IPS-11a (cell line): Measurements from ENCODE around the gene LRTM2.

Source experiments
- H3K4me3 ChIP-seq: one replicate; pipeline ENCODE4 v1.5.1; 2013; ENCODE audit warnings: low read depth, low read length, control low read depth

LRTM2 gene

GRCh38 chr12:1864456-1864855 is 44.1 kb downstream of the LRTM2 start:
- H3K4me3 ChIP-seq: no peak overlapping the region

- H3K4me3 ChIP-seq: no peak overlapping the region
Observed at GRCh38 chr12:1864867-1865266, 44.5 kb downstream of the LRTM2 start.

GRCh38 chr12:1865284-1865866 is 45.0 kb downstream of the LRTM2 start:
- H3K4me3 ChIP-seq: no peak overlapping the region

GRCh38 chr12:1869145-1869544 is 48.8 kb downstream of the LRTM2 start:
- H3K4me3 ChIP-seq: no peak overlapping the region

- H3K4me3 ChIP-seq: no peak overlapping the region
Observed at GRCh38 chr12:1870086-1870485, 49.7 kb downstream of the LRTM2 start.

- H3K4me3 ChIP-seq: no peak overlapping the region
Observed at GRCh38 chr12:1870998-1871917, 50.9 kb downstream of the LRTM2 start.

GRCh38 chr12:1872001-1872400 is 51.6 kb downstream of the LRTM2 start:
- no peak overlapping the region for H3K4me3 ChIP-seq

GRCh38 chr12:1872448-1872847 is 52.1 kb downstream of the LRTM2 start:
- H3K4me3 ChIP-seq: no peak overlapping the region

- H3K4me3 ChIP-seq: no peak overlapping the region
Observed at GRCh38 chr12:1873531-1874510, 53.5 kb downstream of the LRTM2 start.

- no peak overlapping the region for H3K4me3 ChIP-seq
Observed at GRCh38 chr12:1875608-1876007, 55.2 kb downstream of the LRTM2 start.

GRCh38 chr12:1876086-1876485 is 55.7 kb downstream of the LRTM2 start:
- no peak overlapping the region for H3K4me3 ChIP-seq

GRCh38 chr12:1877169-1877878 is 57.0 kb downstream of the LRTM2 start:
- no peak overlapping the region for H3K4me3 ChIP-seq

- no peak overlapping the region for H3K4me3 ChIP-seq
Observed at GRCh38 chr12:1878214-1878613, 57.8 kb downstream of the LRTM2 start.

GRCh38 chr12:1878695-1879094 is 58.3 kb downstream of the LRTM2 start:
- H3K4me3 ChIP-seq: no peak overlapping the region

- no peak overlapping the region for H3K4me3 ChIP-seq
Observed at GRCh38 chr12:1879633-1880032, 59.3 kb downstream of the LRTM2 start.

- no peak overlapping the region for H3K4me3 ChIP-seq
Observed at GRCh38 chr12:1880153-1880845, 59.9 kb downstream of the LRTM2 start.

GRCh38 chr12:1880876-1881275 is 60.5 kb downstream of the LRTM2 start:
- H3K4me3 ChIP-seq: no peak overlapping the region

- no peak overlapping the region for H3K4me3 ChIP-seq
Observed at GRCh38 chr12:1881301-1881700, 60.9 kb downstream of the LRTM2 start.

GRCh38 chr12:1881936-1882335 is 61.6 kb downstream of the LRTM2 start:
- no peak overlapping the region for H3K4me3 ChIP-seq

- H3K4me3 ChIP-seq: no peak overlapping the region
Observed at GRCh38 chr12:1882405-1882804, 62.0 kb downstream of the LRTM2 start.
